Middle frontal gyrus (tissue), 1 donor: Measurements from ENCODE around the gene DNAJC30.
"Not testable (repeated sequence)": the region's sequence is repeated elsewhere in the genome, so short reads cannot be mapped to it uniquely, and the experiment has no call there.

Experiments
- DNase-seq: peaks from one replicate; pipeline ENCODE4 v3.0.0-alpha.2; 2015; ENCODE audit warnings: low spot score; ENCODE audit errors: extremely low spot score

DNAJC30 gene

DNA sequence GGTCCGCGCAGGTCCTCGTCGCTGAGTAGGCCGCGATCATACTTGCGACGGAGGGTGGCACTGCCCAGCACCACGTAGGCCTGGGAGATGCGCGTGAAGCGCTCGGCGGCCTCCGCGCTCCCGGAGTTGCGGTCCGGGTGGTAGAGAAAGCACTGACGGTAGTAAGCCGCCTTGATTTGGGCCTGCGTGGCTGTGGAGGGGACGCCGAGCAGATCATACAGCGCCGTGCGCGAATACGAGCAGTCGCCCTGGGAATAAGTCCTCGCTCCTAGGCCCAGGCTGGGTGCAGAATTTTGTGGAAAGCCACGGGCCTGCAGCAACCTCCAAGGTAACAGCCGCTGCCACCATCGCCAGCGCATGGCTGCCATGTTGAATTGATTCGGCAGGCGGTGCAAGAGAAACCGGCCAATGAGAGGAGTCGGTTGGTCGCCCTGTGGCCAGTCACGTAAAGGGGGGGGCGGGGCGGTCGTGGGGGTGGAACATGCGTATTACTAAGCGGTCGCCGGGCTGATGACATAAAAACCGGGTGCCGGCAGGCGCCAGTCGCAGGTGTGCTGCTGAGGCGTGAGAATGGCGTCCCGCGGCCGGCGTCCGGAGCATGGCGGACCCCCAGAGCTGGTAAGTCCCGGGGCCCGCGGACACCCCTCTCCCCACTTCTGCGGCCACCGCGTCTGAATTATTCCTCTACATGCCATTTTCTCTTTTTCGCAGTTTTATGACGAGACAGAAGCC, at the start of gene DNAJC30, which contains the start of gene BUD23:
TSS of gene DNAJC30 (minus strand) at position 398 of the 732 bp plus-strand sequence. CDS start at position 368, 30 bp downstream.
TSS of gene BUD23 (plus strand) at position 542 of the 732 bp plus-strand sequence. CDS start at position 571, 29 bp downstream.
- DNase-seq = peak; percentile 83

DNA sequence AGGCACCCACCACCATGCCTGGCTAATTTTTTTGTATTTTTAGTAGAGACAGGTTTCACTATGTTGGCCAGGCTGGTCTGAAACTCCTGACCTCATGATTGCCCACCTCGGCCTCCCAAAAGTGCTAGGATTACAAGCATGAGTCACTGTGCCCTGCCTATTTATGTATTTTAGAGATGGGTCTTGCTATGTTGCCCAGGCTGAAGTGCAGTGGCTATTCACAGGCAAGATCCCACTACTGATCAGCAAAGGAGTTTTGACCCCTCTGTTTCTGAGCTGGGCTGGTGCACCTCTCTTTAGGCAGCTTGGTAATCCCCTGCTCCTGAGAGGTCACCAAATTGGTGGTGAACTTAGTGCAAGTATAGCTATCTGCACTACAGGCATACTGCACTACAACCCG, 49.1 kb upstream of the DNAJC30 start:
- DNase-seq = no peak

DNA sequence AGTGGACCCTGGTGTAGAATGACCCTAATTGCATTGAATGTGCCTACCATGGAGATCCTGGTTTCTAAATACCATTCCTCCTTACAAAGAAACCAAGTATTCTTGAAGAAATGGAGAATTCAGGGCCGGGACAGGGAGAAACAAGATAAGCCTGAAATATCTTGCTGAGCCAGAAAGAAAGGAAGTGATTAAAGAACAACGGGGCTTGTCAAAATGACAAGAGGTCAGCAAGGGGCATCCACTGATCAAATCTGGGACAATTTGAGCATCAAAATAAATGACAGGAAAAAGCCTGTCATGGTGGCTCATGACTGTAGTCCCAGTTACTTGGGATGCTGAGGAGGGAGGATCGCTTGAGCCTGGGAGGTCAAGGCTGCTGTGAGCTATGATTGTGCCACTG, 47.2 kb upstream of the DNAJC30 start:
- DNase-seq = no peak

GRCh38 chr7:73728551-73728950, 45.3 kb upstream of the DNAJC30 start:
- no peak for DNase-seq

DNA sequence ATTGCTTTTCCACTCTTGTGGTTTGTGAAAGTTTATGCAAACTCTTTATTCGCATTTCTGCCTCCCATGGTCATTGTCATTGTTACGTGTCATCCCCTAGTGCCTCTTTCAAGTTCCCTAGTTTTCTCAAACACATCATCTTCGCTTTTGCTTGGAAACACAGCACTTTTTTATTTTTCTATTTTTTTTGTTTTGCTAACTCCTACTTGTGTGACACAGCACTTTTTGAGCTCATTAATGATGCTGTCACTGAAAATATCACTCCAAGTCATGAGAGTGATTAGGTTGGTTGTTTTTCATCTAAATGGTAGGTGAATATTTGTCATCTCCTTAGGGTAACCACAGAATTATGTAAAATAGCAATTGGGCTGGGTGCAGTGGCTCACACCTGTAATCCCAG, 44.7 kb upstream of the DNAJC30 start:
- no peak for DNase-seq

GRCh38 chr7:73726083-73726466, 42.8 kb upstream of the DNAJC30 start:
- no peak for DNase-seq

DNA sequence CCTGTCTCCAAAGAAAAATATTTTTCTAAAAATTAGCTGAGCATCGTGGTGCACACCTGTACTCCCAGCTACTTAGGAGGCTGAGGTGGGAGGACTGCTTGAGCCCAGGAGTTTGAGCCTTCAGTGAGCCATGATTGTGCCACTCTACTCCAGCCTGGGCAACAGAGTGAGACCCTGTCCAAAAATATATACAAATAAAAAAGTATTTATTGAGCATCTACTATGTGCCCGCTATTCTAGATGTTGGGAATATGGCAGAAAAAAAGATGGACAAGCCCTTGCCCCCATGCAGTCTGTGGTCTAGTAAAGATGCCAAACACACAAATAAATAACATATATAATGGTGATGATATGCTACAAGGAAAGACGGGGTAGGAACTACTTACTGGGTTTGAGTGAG, 40.6 kb upstream of the DNAJC30 start:
- DNase-seq = no peak

GRCh38 chr7:73722785-73723184, 39.5 kb upstream of the DNAJC30 start:
- no peak for DNase-seq

GRCh38 chr7:73722182-73722581, 38.9 kb upstream of the DNAJC30 start:
- DNase-seq = not testable (repeated sequence)

DNA sequence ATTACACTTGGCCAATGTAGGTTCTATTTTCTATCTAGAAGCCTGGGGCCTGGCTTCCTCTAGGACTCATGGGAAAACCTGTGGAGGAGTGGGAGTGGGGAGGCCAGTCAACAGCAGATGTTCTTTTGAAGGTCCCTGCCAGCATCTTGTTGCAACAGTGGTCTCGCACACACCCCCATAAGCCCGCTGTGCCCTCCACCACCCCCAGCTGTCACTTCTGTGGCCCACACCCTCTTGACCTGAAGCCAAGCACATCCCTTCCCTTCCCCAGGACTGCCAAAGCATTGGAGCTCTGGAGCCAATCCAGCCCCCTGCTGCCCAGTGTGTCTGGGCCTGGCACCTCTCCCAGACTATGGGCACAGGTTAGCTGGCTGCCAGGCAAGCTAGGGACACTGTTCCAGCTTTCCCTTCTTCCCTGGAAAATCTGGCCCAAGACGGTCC, 38.1 kb upstream of the DNAJC30 start:
- no peak for DNase-seq

GRCh38 chr7:73720443-73720842, 37.2 kb upstream of the DNAJC30 start:
- not testable (repeated sequence) for DNase-seq

DNA sequence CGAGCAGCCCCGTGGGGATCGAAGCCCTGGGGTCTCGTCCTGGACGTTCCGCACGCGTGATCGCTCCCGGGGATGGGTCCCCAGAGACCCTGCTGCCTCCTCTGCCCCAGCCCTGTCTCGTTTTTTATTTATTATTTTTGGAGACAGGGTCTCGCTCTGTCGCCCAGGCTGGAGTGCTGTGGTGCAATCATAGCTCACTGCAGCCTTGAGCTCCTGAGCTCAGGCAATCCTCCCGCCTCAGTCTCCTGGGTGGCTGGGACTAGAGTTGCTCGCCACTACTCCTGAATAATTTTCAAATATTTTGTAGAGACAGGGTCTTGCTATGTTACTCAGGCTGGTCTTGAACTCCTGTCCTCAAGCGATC, 36.5 kb upstream of the DNAJC30 start:
- no peak for DNase-seq

- DNase-seq = no peak
Observed at GRCh38 chr7:73718905-73719805, 35.9 kb upstream of the DNAJC30 start, which contains the start of gene STX1A. Gene STX1A, minus strand, starts transcription at chr7:73719669. Its CDS starts 38 bp downstream, at chr7:73719631.

GRCh38 chr7:73718438-73718881, 35.2 kb upstream of the DNAJC30 start:
- DNase-seq = no peak

- DNase-seq = no peak
Observed at GRCh38 chr7:73717991-73718405, 34.7 kb upstream of the DNAJC30 start.

DNA sequence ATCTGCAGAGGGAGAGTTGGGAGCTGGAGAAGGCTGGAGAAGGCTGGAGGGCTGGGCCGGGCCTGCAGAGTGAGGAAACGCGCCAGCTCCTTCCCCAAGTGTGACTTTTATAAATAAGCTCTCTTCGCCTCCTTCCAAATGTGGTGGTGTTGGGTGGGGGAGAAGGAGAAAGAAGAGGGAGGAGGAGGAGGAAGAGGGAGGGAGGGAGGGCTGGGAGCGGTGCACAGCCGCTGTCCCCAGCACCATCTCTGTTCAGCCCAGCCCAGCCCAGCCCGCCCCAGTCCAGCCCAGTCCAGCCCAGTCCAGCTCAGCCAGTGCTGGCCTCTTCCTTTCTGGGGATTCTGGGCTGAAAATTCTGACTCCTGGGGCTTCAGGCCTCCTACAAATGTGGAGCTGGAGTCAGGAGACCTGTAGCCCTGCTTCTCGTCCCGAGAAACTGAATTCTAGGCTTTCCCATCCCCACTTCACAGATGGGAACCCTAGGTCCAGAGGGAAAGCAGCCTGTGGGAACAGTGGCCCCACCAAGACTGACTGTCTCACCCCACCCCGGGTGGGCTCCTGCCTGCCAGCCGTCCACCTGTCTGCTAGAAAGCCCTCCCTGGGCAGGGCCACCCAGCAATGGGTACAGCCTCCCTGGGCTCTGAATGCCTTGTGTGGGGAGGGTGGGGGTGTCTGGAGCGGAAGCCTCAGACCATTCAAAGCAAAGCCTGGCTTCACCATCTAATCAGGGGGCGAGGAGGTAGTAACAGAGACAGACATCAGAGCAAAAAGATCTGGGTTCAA, 34.0 kb upstream of the DNAJC30 start:
- no peak for DNase-seq

GRCh38 chr7:73716318-73716890, 33.2 kb upstream of the DNAJC30 start:
- no peak for DNase-seq

GRCh38 chr7:73715648-73716317, 32.5 kb upstream of the DNAJC30 start:
- DNase-seq = no peak

DNA sequence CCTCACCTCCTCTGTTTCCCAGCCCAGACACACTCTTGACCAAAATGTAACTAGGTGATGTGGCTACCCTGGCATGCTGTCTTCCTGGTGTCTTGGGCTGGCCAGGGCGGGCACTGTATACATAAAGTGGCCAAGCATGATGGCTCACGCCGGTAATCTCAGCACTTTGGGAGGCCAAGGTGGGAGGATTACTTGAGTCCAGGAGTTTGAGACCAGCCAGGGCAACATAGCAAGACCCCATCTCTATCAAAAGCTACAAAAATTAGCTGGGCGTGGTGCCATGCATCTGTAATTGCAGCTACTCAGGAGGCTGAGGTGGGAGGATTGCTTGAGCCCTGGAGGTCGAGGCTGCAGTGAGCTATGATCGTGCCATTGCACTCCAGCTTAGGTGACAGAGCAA, 30.1 kb upstream of the DNAJC30 start:
- not testable (repeated sequence) for DNase-seq

DNA sequence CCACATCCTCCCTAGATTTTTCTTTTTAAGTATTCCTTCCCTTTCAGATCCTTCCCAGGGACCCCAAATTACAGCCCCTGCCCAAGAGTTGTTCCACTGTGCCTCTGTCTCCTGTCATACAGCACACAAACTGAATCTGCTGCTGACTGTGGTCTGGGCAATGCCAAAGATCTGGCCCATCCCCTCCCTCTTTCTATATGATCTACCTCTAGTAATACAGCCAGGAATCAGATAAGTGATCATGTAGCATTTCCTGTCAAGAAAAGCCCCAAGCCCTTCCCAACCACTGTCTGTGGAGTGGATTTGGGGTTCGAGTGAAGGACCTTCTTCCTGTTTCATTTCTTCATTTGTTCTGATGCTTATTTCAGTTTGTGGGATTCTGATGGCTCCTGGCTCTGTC, 29.5 kb upstream of the DNAJC30 start:
- DNase-seq = no peak
